Activated T-helper 1 cell treated with anti-CD3 and anti-CD28 coated beads, Interleukin-12 subunit alpha, Interleukin-12 subunit beta, Interleukin-2, Interleukin-4 antibody, amounts not matched to agents 30 ng/mL and 10 ng/mL and 1 ng/mL, durations not matched to agents 14 hours and 24 hours and 36 hours (primary cell): ENCODE measurements around the gene NAP1L1. TPM values are rescaled to one million over a fixed set of nuclear protein-coding genes. Genes with fewer than 3 reads are reported as not detected.

Source experiments
- DNase-seq: peaks from one replicate; pipeline ENCODE4 v3.0.0; 2021; ENCODE audit warnings: low spot score
- H3K27ac Mint-ChIP-seq: one replicate; pipeline ENCODE4 v1.8.0; 2021; ENCODE audit warnings: mild to moderate bottlenecking, mixed read lengths
- H3K27me3 Mint-ChIP-seq: one replicate; pipeline ENCODE4 v1.8.0; 2022; ENCODE audit warnings: mild to moderate bottlenecking, moderate library complexity, mixed read lengths; ENCODE audit not compliant: insufficient read depth
- H3K36me3 Mint-ChIP-seq: one replicate; pipeline ENCODE4 v1.8.0; 2021; ENCODE audit warnings: low read depth, mixed read lengths
- H3K4me1 Mint-ChIP-seq: one replicate; pipeline ENCODE4 v1.8.0; 2021; ENCODE audit warnings: low read depth, mixed read lengths
- H3K4me3 Mint-ChIP-seq: one replicate; pipeline ENCODE4 v1.8.0; 2021; ENCODE audit warnings: mild to moderate bottlenecking, moderate library complexity, mixed read lengths
- H3K9me3 Mint-ChIP-seq: one replicate; pipeline ENCODE4 v1.8.0; 2021; ENCODE audit warnings: mixed read lengths
- intact Hi-C: fragments of 100-400 bp; cut with micrococcal nuclease; formaldehyde crosslinking; loops from one replicate; pipeline ENCODE4 v1.15.1; 2024
- total RNA-seq: library from RNA; stranded (reverse); gene quantifications from 2 replicates; pipeline ENCODE4 v1.2.3, GENCODE V29; 2022

NAP1L1 gene
- total RNA-seq, 1 donor from 2014 or later, result 584 TPM

DNA sequence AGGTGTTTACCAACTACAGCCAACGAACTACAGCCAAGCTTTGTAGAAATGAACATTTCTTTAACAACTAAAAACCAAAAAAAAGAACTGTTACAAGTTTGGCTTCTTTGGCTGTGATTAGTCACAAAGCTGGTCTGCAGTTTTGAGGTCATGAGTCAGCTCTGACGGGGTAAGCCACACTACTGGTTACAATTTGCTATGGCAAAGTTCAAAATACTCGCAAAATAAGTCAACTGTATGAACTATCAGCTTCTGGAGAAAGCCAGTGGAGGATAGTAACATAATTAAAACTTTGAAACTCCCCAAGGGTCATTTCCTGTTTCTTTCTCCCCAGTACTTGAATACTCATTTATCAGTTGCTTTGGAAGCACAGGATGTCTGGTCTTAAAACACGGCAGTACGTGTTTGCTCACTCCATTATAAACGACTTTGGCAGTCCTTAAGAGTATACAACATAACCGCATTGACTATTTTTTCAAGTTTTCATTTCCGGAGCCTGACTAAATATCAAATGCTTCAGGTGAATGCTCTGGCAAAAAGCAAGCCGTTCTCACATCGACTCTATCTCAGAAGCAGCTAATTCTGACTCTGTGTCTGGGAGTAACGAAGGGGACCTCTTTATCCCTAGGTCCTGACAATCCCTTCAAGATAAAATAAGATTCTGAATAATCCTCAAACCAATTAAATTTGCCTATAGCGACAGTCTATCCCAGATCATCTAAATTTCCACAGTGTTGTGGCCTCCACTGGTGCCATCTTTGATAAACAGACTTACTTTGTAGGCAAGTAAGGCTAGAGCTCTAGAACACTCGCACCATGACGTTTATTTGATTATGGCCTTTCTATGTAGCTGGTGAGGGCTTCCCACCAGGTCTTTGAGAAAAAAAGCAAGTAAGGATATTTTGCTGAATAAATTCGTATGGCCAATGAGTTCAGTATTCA lies 63.5 kb downstream of the NAP1L1 start:
- intact Hi-C loops, result loop anchor here (1.0 to 2.0 kb wide), 9 partner anchors 10 to 540 kb away; partner anchors contain the start of genes GLIPR1, KRR1 and PHLDA1
- peaks cover 73% of the 10 kb centered on the region for H3K4me1 Mint-ChIP-seq
- DNase-seq, result peak; percentile 68
- H3K36me3 Mint-ChIP-seq, result peaks cover 20% of the 10 kb centered on the region
- peaks cover 3% of the 10 kb centered on the region for H3K9me3 Mint-ChIP-seq
- peak overlapping the region; percentile 74 for H3K4me3 Mint-ChIP-seq
- peak overlapping the region; percentile 99 for H3K27ac Mint-ChIP-seq
- H3K27me3 Mint-ChIP-seq, result no peaks in the 10 kb centered on the region

DNA sequence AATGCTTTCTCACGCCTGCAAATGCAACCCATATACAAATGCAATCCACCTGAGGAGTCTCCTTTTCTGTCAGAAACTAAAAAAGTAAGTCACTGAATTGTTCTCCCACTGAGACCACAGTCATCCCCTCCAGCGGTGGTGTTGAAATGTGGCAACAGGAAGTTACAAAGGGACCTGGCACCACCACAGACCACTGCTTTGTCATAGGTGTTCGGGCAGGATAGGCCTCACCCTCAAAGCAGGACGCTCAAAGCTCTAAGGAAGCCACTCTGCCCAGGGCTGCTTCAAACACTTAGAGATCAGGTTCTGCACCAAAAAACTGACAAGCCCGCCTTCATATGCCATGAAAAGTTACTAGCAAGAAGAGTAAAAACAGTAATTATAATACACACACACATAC lies 64.2 kb downstream of the NAP1L1 start:
- intact Hi-C loops, result loop anchor here (1.0 to 2.0 kb wide), 9 partner anchors 11 to 539 kb away; partner anchors contain the start of genes GLIPR1, KRR1 and PHLDA1
- Mint-ChIP-seq H3K27me3 (no peaks in the 10 kb centered on the region), H3K9me3 (peaks cover 3% of the 10 kb centered on the region), H3K4me3 (peak overlapping the region; percentile 39), H3K27ac (peak overlapping the region; percentile 99), H3K4me1 (peaks cover 73% of the 10 kb centered on the region), H3K36me3 (peaks cover 13% of the 10 kb centered on the region)
- DNase-seq, result peak; percentile 76

GRCh38 chr12:76018672-76019071 lies 65.8 kb downstream of the NAP1L1 start:
- Mint-ChIP-seq H3K9me3 (peaks cover 3% of the 10 kb centered on the region), H3K27ac (peak overlapping the region; percentile 69), H3K4me1 (peaks cover 71% of the 10 kb centered on the region), H3K27me3 (no peaks in the 10 kb centered on the region), H3K36me3 (peaks cover 3% of the 10 kb centered on the region), H3K4me3 (no peak overlapping the region)
- no peak for DNase-seq
- intact Hi-C loops, result no loop called here

- Mint-ChIP-seq H3K4me1 (peaks cover 70% of the 10 kb centered on the region), H3K27me3 (no peaks in the 10 kb centered on the region), H3K27ac (peak overlapping the region; percentile 69), H3K9me3 (peaks cover 3% of the 10 kb centered on the region), H3K36me3 (peaks cover 3% of the 10 kb centered on the region), H3K4me3 (no peak overlapping the region)
- intact Hi-C loops, result no loop called here
- DNase-seq, result no peak
Measured at GRCh38 chr12:76018111-76018510, 66.4 kb downstream of the NAP1L1 start.

DNA sequence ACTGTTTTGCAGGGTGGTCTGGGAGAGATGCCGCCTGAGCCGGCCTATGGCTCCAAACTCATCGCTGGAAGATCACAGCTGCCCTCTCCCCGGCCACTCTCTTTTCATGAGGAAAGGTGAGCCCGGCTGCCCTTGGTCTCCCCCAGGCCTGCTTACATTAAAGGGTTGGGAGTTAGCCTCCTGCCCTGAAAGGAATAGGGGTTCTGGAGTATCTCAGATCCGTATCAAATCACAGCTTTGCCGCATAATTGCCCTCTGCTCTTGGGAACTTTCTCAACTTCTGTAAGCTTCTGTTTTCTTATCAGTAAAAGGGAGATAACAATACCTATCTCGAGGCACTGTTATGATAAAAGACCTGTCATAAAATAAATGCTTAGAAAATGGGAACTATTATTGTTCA lies 70.5 kb downstream of the NAP1L1 start:
- intact Hi-C loops, result no loop called here
- Mint-ChIP-seq H3K27me3 (no peaks in the 10 kb centered on the region), H3K27ac (no peak overlapping the region), H3K4me3 (no peak overlapping the region), H3K4me1 (peaks cover 39% of the 10 kb centered on the region), H3K9me3 (no peaks in the 10 kb centered on the region), H3K36me3 (no peaks in the 10 kb centered on the region)
- DNase-seq, result no peak

- Mint-ChIP-seq H3K36me3 (no peaks in the 10 kb centered on the region), H3K9me3 (no peaks in the 10 kb centered on the region), H3K4me3 (no peak overlapping the region), H3K27ac (no peak overlapping the region), H3K4me1 (peaks cover 36% of the 10 kb centered on the region), H3K27me3 (no peaks in the 10 kb centered on the region)
- no peak for DNase-seq
- intact Hi-C loops, result no loop called here
Measured at GRCh38 chr12:76013603-76014002, 70.9 kb downstream of the NAP1L1 start.

DNA sequence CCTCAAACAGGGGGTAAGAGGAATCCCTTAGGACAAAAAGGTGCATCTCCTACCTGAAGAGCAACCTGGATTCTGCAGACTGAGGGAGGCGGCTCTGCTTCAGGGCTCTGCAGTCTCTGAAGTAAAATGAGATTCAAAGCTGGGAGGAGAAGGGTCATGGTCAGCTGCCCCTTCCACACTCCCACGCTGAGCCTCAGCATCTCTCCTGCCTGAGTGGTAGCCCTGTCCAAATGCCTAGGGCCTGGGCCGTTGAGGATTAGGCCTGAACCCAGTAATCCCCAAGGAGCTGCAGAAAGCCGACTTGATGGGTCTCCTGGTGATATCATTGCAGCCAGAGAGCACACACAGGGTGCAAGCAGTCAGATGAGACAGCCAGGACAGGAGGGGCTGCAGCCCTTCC lies 71.8 kb downstream of the NAP1L1 start:
- intact Hi-C loops, result no loop called here
- Mint-ChIP-seq H3K36me3 (no peaks in the 10 kb centered on the region), H3K27ac (no peak overlapping the region), H3K4me3 (no peak overlapping the region), H3K27me3 (no peaks in the 10 kb centered on the region), H3K4me1 (peaks cover 29% of the 10 kb centered on the region), H3K9me3 (no peaks in the 10 kb centered on the region)
- DNase-seq, result no peak

- Mint-ChIP-seq H3K27ac (no peak overlapping the region), H3K4me3 (no peak overlapping the region), H3K4me1 (peaks cover 23% of the 10 kb centered on the region), H3K27me3 (no peaks in the 10 kb centered on the region), H3K36me3 (no peaks in the 10 kb centered on the region), H3K9me3 (no peaks in the 10 kb centered on the region)
- intact Hi-C loops, result no loop called here
- DNase-seq, result no peak
Measured at GRCh38 chr12:76010732-76011458, 73.6 kb downstream of the NAP1L1 start.

DNA sequence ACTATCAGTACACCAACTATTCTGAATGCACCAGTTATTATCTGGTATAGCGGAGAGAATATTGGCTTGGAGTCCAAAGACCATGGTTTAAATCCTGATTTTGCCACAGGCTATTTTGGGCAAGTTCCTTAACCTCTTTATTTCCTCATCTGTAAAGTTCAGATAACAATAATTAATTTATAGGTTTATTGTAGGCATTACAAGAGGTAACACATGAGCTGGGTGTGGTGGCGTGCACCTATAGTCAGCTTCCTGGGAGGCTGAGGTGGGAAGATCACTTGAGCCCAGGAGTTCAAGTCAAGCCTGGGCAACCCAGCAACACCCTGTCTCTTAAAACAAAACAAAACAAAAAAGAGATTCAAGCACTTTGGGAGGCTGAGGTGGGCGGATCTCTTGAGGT lies 76.1 kb downstream of the NAP1L1 start:
- no peak overlapping the region for H3K4me3 Mint-ChIP-seq
- peaks cover 13% of the 10 kb centered on the region for H3K9me3 Mint-ChIP-seq
- no peaks in the 10 kb centered on the region for H3K27me3 Mint-ChIP-seq
- peaks cover 2% of the 10 kb centered on the region for H3K36me3 Mint-ChIP-seq
- intact Hi-C loops, result no loop called here
- no peak overlapping the region for H3K27ac Mint-ChIP-seq
- peaks cover 5% of the 10 kb centered on the region for H3K4me1 Mint-ChIP-seq
- DNase-seq, result no peak

DNA sequence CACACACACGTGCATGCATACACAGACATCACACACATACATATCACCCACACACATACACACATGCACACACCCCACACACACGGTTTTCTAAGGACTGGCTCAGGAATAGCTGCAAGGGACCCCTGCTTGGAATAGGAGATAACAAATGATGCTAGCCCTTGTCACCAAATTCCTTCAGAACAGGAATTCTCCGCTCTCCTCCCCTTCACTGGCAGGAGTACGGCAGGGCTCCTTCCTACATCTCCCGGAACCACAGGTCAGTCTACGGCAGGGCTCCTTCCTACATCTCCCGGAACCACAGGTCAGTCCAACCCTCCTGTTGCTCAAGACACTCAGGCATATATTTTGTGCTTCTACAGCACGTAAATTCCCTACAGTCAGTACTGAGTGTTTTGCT lies 76.8 kb downstream of the NAP1L1 start:
- DNase-seq, result no peak
- intact Hi-C loops, result no loop called here
- Mint-ChIP-seq H3K4me1 (peaks cover 5% of the 10 kb centered on the region), H3K27ac (no peak overlapping the region), H3K9me3 (peaks cover 13% of the 10 kb centered on the region), H3K4me3 (no peak overlapping the region), H3K27me3 (no peaks in the 10 kb centered on the region), H3K36me3 (peaks cover 2% of the 10 kb centered on the region)

DNA sequence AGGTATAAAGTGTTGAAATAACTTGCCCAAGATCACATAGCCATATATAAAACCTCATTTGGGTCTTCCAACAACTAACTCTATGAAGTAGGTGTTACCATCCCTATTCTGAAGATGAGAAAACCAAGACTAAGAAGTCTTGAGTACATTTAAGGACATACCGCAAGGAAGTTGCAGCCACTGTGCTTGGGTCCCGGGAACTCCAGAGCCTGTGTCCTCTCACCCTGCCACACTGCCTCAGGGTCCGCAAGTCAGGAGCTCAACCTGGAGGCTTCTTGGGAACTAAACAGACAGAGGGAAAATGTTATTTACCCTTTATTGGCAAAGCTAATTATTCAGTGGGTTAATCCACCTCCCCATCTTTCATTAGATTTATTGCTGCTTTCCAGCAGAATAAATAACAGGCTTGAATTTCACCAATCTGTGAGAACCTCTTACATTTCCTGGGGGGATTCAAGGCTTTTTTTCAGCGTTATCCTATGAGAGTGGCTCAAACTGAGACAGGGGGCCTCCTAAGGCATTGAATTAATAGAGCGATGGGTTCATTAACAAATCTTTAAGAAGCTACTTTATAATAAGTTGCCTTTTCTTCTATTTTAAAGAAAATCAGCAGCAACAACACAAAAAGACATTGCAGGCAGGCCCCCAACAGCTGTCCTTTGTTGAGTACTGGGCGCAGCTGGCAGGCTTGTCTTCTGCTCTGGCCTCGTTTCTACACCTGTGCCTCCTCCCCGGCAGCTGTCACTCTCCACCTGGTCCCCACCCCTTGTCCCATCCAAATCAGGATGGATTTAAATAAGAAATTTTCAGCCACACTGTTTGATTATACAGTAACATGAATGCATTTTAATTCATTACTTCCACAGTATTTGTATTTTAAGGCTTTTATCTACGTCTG lies 78.2 kb downstream of the NAP1L1 start:
- DNase-seq, result no peak
- Mint-ChIP-seq H3K27ac (no peak overlapping the region), H3K4me1 (peaks cover 5% of the 10 kb centered on the region), H3K9me3 (peaks cover 13% of the 10 kb centered on the region), H3K4me3 (no peak overlapping the region), H3K27me3 (no peaks in the 10 kb centered on the region), H3K36me3 (peaks cover 2% of the 10 kb centered on the region)
- intact Hi-C loops, result no loop called here

DNA sequence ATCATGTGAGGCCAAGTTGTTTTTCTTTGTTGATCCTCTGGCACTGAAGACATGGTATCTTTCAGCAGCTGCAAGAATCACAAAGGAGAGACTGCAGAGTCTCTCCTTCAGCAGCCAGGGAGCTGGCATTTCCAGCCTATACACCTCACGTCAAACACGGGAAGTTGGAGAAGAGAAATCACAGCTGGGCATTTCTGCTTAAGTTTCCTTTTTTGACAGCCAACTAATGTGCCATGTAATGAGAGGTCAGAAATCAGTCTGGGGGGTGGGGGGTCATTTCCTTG lies 81.2 kb downstream of the NAP1L1 start:
- Mint-ChIP-seq H3K27me3 (no peaks in the 10 kb centered on the region), H3K36me3 (peaks cover 2% of the 10 kb centered on the region), H3K4me3 (no peak overlapping the region), H3K27ac (no peak overlapping the region), H3K4me1 (no peaks in the 10 kb centered on the region), H3K9me3 (peaks cover 13% of the 10 kb centered on the region)
- no peak for DNase-seq
- intact Hi-C loops, result no loop called here
